NCI-H2196 (cell line): ENCODE data around the gene LSMEM2.
"Not testable (repeated sequence)": the region's sequence is repeated elsewhere in the genome, so short reads cannot be mapped to it uniquely, and the experiment has no call there.

ENCODE experiments used
- DNase-seq: peaks from one replicate; lab custom pipeline; 2025; ENCODE audit not compliant: unreplicated experiment; lab: John Stamatoyannopoulos, UW

LSMEM2 gene

GRCh38 chr3:50278880-50279224 lies at the start of gene LSMEM2:
LSMEM2 (plus strand) TSS chr3:50279087; CDS start chr3:50279114, 27 bp downstream.
- DNase-seq: no peak

- DNase-seq: no peak
These were observed 49.4 kb upstream of the LSMEM2 start for GRCh38 chr3:50229490-50229889.

GRCh38 chr3:50230104-50230793 lies 48.6 kb upstream of the LSMEM2 start:
- DNase-seq: no peak

GRCh38 chr3:50230794-50231125 lies 48.1 kb upstream of the LSMEM2 start:
- no peak for DNase-seq

GRCh38 chr3:50231581-50231980 lies 47.3 kb upstream of the LSMEM2 start:
- DNase-seq: no peak

- no peak for DNase-seq
These were observed 46.6 kb upstream of the LSMEM2 start for GRCh38 chr3:50232303-50232702.

- no peak for DNase-seq
These were observed 45.7 kb upstream of the LSMEM2 start for GRCh38 chr3:50233176-50233575.

- DNase-seq: peak; percentile 89
These were observed 43.0 kb upstream of the LSMEM2 start, which contains the start of gene GNAI2 for GRCh38 chr3:50235716-50236483. GNAI2 (plus strand) TSS chr3:50236204; CDS start chr3:50236336, 132 bp downstream.

GRCh38 chr3:50236484-50237132 lies 42.3 kb upstream of the LSMEM2 start:
- no peak for DNase-seq

- DNase-seq: no peak
These were observed 41.7 kb upstream of the LSMEM2 start for GRCh38 chr3:50237133-50237651.

- peak; percentile 50 for DNase-seq
These were observed 40.9 kb upstream of the LSMEM2 start for GRCh38 chr3:50237754-50238548.

GRCh38 chr3:50238549-50239026 lies 40.3 kb upstream of the LSMEM2 start:
- DNase-seq: no peak

- no peak for DNase-seq
These were observed 39.2 kb upstream of the LSMEM2 start for GRCh38 chr3:50239649-50240048.

- DNase-seq: no peak
These were observed 37.7 kb upstream of the LSMEM2 start for GRCh38 chr3:50241163-50241562.

- DNase-seq: no peak
These were observed 37.0 kb upstream of the LSMEM2 start for GRCh38 chr3:50241713-50242380.

GRCh38 chr3:50242381-50242770 lies 36.5 kb upstream of the LSMEM2 start:
- no peak for DNase-seq

- no peak for DNase-seq
These were observed 35.9 kb upstream of the LSMEM2 start for GRCh38 chr3:50242851-50243542.

GRCh38 chr3:50243543-50243895 lies 35.4 kb upstream of the LSMEM2 start:
- DNase-seq: no peak

GRCh38 chr3:50244813-50245212 lies 34.1 kb upstream of the LSMEM2 start:
- DNase-seq: not testable (repeated sequence)

GRCh38 chr3:50245251-50245745 lies 33.6 kb upstream of the LSMEM2 start:
- no peak for DNase-seq
